IPS-NIHi11 (cell line): ENCODE data around the gene ABCA13.

Experiments used
- DNase-seq: peaks from one replicate; pipeline ENCODE4 v3.0.0; 2012; ENCODE audit warnings: mixed read lengths, low spot score

The ABCA13 gene

GRCh38 chr7:48428091-48428684 lies 256.9 kb downstream of the ABCA13 start:
- DNase-seq = no peak

GRCh38 chr7:48429117-48429516 lies 257.9 kb downstream of the ABCA13 start:
- no peak for DNase-seq

GRCh38 chr7:48438206-48438605 lies 266.9 kb downstream of the ABCA13 start:
- no peak for DNase-seq

- DNase-seq = no peak
Observed at GRCh38 chr7:48441848-48442492, 270.7 kb downstream of the ABCA13 start.

- DNase-seq = no peak
Observed at GRCh38 chr7:48443051-48443450, 271.8 kb downstream of the ABCA13 start.

GRCh38 chr7:48446721-48447120 lies 275.5 kb downstream of the ABCA13 start:
- no peak for DNase-seq

GRCh38 chr7:48452218-48452617 lies 281.0 kb downstream of the ABCA13 start:
- DNase-seq = no peak

GRCh38 chr7:48454750-48455192 lies 283.5 kb downstream of the ABCA13 start:
- peak; percentile 29 for DNase-seq

GRCh38 chr7:48455363-48455762 lies 284.1 kb downstream of the ABCA13 start:
- DNase-seq = no peak

- DNase-seq = no peak
Observed at GRCh38 chr7:48458701-48459524, 287.7 kb downstream of the ABCA13 start.

- no peak for DNase-seq
Observed at GRCh38 chr7:48466713-48467112, 295.5 kb downstream of the ABCA13 start.

- DNase-seq = no peak
Observed at GRCh38 chr7:48471196-48471595, 299.9 kb downstream of the ABCA13 start.

GRCh38 chr7:48472640-48473039 lies 301.4 kb downstream of the ABCA13 start:
- DNase-seq = no peak

GRCh38 chr7:48473205-48473865 lies 302.1 kb downstream of the ABCA13 start:
- no peak for DNase-seq

GRCh38 chr7:48481235-48481634 lies 310.0 kb downstream of the ABCA13 start:
- DNase-seq = no peak

- DNase-seq = no peak
Observed at GRCh38 chr7:48497521-48497920, 326.3 kb downstream of the ABCA13 start.

- DNase-seq = no peak
Observed at GRCh38 chr7:48502021-48502420, 330.8 kb downstream of the ABCA13 start.

GRCh38 chr7:48505051-48505450 lies 333.8 kb downstream of the ABCA13 start:
- DNase-seq = no peak

GRCh38 chr7:48505466-48505865 lies 334.2 kb downstream of the ABCA13 start:
- no peak for DNase-seq

GRCh38 chr7:48506569-48506968 lies 335.3 kb downstream of the ABCA13 start:
- no peak for DNase-seq

- no peak for DNase-seq
Observed at GRCh38 chr7:48511080-48511479, 339.8 kb downstream of the ABCA13 start.

GRCh38 chr7:48512892-48513291 lies 341.6 kb downstream of the ABCA13 start:
- no peak for DNase-seq

- DNase-seq = no peak
Observed at GRCh38 chr7:48515171-48515570, 343.9 kb downstream of the ABCA13 start.
